Gastrocnemius medialis (tissue), 4 donors: ENCODE results near the gene FBXW7. TPM values are rescaled to one million over a fixed set of nuclear protein-coding genes. Genes with fewer than 3 reads are reported as not detected.
A peak's percentile ranks its signal among the peaks of the same experiment; 100 is the strongest.

Experiments
- ATAC-seq, 2 donors: fragments of 150-250 bp; one replicate each; pipeline ENCODE4 v1.9.1; 2016
- DNase-seq, 2 donors: peaks; one replicate each; pipeline ENCODE4 v3.0.0-alpha.2; 2019
- H3K27ac ChIP-seq, 4 donors: fragments of 200-600 bp; sonication (generic); 1 replicate in 1 of 4; 2 replicates in 3 of 4; pipeline ENCODE4 v1.5.1; 2016 to 2018; ENCODE audit warnings: mild to moderate bottlenecking in 2 of 4, moderate library complexity in 1 of 4
- H3K27me3 ChIP-seq, 3 donors: fragments of 200-600 bp; sonication (generic) in 2 of 3; 1 replicate in 1 of 3; 2 replicates in 2 of 3; pipeline versions ENCODE4 v1.5.1 to v1.6.0; 2016 to 2019; ENCODE audit warnings: mild to moderate bottlenecking in 1 of 3, moderate library complexity in 1 of 3
- H3K36me3 ChIP-seq, 2 donors: fragments of 200-600 bp; sonication (generic) in 1 of 2; one replicate each; pipeline ENCODE4 v1.5.1; 2017 to 2018
- H3K4me1 ChIP-seq, 2 donors: fragments of 200-600 bp; sonication (generic) in 1 of 2; one replicate each; pipeline ENCODE4 v1.5.1; 2016 to 2017; ENCODE audit warnings: mild to moderate bottlenecking in 2 of 2
- H3K4me3 ChIP-seq, 4 donors: fragments of 200-600 bp; sonication (generic) in 3 of 4; 1 replicate in 1 of 4; 2 replicates in 3 of 4; pipeline ENCODE4 v1.5.1; 2016 to 2019; ENCODE audit warnings: mild to moderate bottlenecking in 2 of 4
- H3K9me3 ChIP-seq, 3 donors: fragments of 200-600 bp; sonication (generic) in 2 of 3; 1 replicate in 1 of 3; 2 replicates in 2 of 3; pipeline ENCODE4 v1.5.1; 2016 to 2019
- POLR2A ChIP-seq, 2 donors: fragments of 450-650 bp; IDR thresholded peaks; one replicate each; pipeline ENCODE4 v1.6.1; 2017; ENCODE audit warnings: antibody characterized with exemption in 2 of 2, mild to moderate bottlenecking in 2 of 2, moderate library complexity in 2 of 2
- in situ Hi-C, 4 donors: fragments of 200-750 bp; cut with MboI; loops; one replicate each; pipeline versions ENCODE4 v1.15.0 to v1.8.0; 2017; ENCODE audit warnings: low sequenced_read_pairs in 4 of 4
- intact Hi-C: fragments of 100-400 bp; cut with DNase I; formaldehyde crosslinking; loops from one replicate; pipeline ENCODE4 v1.15.1; 2023; ENCODE audit warnings: low total_unique reads
- total RNA-seq, 4 donors: library from RNA; depleted of rRNA; stranded (reverse); fragments of >200 nt; gene quantifications; one replicate each; pipeline versions ENCODE4 v1.1.0 to v1.2.3, GENCODE V29; 2016
- TF ChIP-seq, protein P1 (sequence below), 5 experiments: fragments of 450-650 bp in 3 of 5; fragments of 200-600 bp in 2 of 5; sonication (generic) in 2 of 5; IDR thresholded peaks in 4 of 5; conservative IDR thresholded peaks in 1 of 5; 1 replicate in 4 of 5; 2 replicates in 1 of 5; pipeline ENCODE4 v1.5.1; 2016 to 2019; ENCODE audit warnings: antibody characterized with exemption in 5 of 5, mild to moderate bottlenecking in 3 of 5, moderate library complexity in 3 of 5

Gene FBXW7
- total RNA-seq, 4 donors from 2014 or later = 23.5 to 40.8 (median 28.8) TPM

GRCh38 chr4:152389359-152389758 lies 146.5 kb downstream of the FBXW7 start:
- DNase-seq = no peak

GRCh38 chr4:152385551-152385950 lies 150.3 kb downstream of the FBXW7 start:
- intact Hi-C loops = loop anchor here (5.0 to 10.0 kb wide), 4 partner anchors 149 to 1271 kb away; partner anchors contain the start of genes FBXW7 and GATB
- Histone ChIP-seq H3K27ac (no peak overlapping the region), H3K4me1 (peaks cover 10 to 11% of the 10 kb centered on the region in 2 donors), H3K27me3 (no peaks in the 10 kb centered on the region), H3K36me3 (no peaks in the 10 kb centered on the region), H3K9me3 (no peaks in the 10 kb centered on the region), H3K4me3 (no peak overlapping the region)
- DNase-seq = peak in 1 of 2 donors; percentile 15
- TF ChIP-seq, protein P1, sequence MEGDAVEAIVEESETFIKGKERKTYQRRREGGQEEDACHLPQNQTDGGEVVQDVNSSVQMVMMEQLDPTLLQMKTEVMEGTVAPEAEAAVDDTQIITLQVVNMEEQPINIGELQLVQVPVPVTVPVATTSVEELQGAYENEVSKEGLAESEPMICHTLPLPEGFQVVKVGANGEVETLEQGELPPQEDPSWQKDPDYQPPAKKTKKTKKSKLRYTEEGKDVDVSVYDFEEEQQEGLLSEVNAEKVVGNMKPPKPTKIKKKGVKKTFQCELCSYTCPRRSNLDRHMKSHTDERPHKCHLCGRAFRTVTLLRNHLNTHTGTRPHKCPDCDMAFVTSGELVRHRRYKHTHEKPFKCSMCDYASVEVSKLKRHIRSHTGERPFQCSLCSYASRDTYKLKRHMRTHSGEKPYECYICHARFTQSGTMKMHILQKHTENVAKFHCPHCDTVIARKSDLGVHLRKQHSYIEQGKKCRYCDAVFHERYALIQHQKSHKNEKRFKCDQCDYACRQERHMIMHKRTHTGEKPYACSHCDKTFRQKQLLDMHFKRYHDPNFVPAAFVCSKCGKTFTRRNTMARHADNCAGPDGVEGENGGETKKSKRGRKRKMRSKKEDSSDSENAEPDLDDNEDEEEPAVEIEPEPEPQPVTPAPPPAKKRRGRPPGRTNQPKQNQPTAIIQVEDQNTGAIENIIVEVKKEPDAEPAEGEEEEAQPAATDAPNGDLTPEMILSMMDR (IDR thresholded peaks at IDR 0.05 in 4 of 5, conservative IDR thresholded peaks at IDR 0.05 in 1 of 5) = peak; percentile 26 to 84 (median 58)
- TF ChIP-seq POLR2A (IDR thresholded peaks at IDR 0.05) = no peak
- peak; percentile 37 to 59 for ATAC-seq
- in situ Hi-C loops = loop anchor here in 2 of 4 donors (25.0 kb wide), 2 partner anchors 623 to 723 kb away; partner anchors contain the start of gene GATB (in 1 of the 2)

More at GRCh38 chr4:152389359-152389758, 146.5 kb downstream of the FBXW7 start:
- Histone ChIP-seq H3K4me1 (peaks cover 10 to 11% of the 10 kb centered on the region in 2 donors), H3K36me3 (no peaks in the 10 kb centered on the region), H3K4me3 (no peak overlapping the region), H3K27ac (no peak overlapping the region), H3K9me3 (no peaks in the 10 kb centered on the region), H3K27me3 (no peaks in the 10 kb centered on the region)
- intact Hi-C loops = loop anchor here (5.0 to 10.0 kb wide), 4 partner anchors 145 to 1275 kb away; partner anchors contain the start of genes FBXW7 and GATB
- ATAC-seq = no peak
- in situ Hi-C loops = loop anchor here in 2 of 4 donors (25.0 kb wide), 2 partner anchors 627 to 727 kb away; partner anchors contain the start of gene GATB (in 1 of the 2)
- TF ChIP-seq POLR2A (IDR thresholded peaks at IDR 0.05) = no peak
- TF ChIP-seq, protein P1 (IDR thresholded peaks at IDR 0.05 in 4 of 5, conservative IDR thresholded peaks at IDR 0.05 in 1 of 5) = no peak

- Histone ChIP-seq H3K27ac (peak overlapping the region; percentile 86 to 90 (median 88)), H3K4me3 (peak overlapping the region; percentile 37 to 61 (median 52)), H3K36me3 (no peaks in the 10 kb centered on the region), H3K9me3 (no peaks in the 10 kb centered on the region), H3K27me3 (no peaks in the 10 kb centered on the region), H3K4me1 (peaks cover 25 to 29% of the 10 kb centered on the region in 2 donors)
- in situ Hi-C loops (loop anchor here in 2 of 4 donors (25.0 kb wide), 2 partner anchors 620 to 720 kb away; partner anchors contain the start of gene GATB (in 1 of the 2)), intact Hi-C loops (loop anchor here (5.0 to 10.0 kb wide), 5 partner anchors 153 to 1267 kb away; partner anchors contain the start of genes FBXW7 and GATB)
- TF ChIP-seq, protein P1 (IDR thresholded peaks at IDR 0.05 in 4 of 5, conservative IDR thresholded peaks at IDR 0.05 in 1 of 5) = no peak
- peak; percentile 44 to 68 for TF ChIP-seq POLR2A (IDR thresholded peaks at IDR 0.05)
- DNase-seq (peak; percentile 36 to 64), ATAC-seq (peak; percentile 95 to 98)
Observed at GRCh38 chr4:152382057-152382785, 153.7 kb downstream of the FBXW7 start.

- TF ChIP-seq, protein P1 (IDR thresholded peaks at IDR 0.05 in 4 of 5, conservative IDR thresholded peaks at IDR 0.05 in 1 of 5) = no peak
- TF ChIP-seq POLR2A (IDR thresholded peaks at IDR 0.05) = no peak
- no peaks in the 10 kb centered on the region for H3K27me3 ChIP-seq
- H3K9me3 ChIP-seq = no peaks in the 10 kb centered on the region
- no peaks in the 10 kb centered on the region for H3K36me3 ChIP-seq
- in situ Hi-C loops = loop anchor here in 2 of 4 donors (25.0 kb wide), 2 partner anchors 619 to 719 kb away; partner anchors contain the start of gene GATB (in 1 of the 2)
- peak overlapping the region; percentile 37 to 61 (median 52) for H3K4me3 ChIP-seq
- intact Hi-C loops = loop anchor here (5.0 to 10.0 kb wide), 5 partner anchors 154 to 1266 kb away; partner anchors contain the start of genes FBXW7 and GATB
- H3K27ac ChIP-seq = peak overlapping the region; percentile 86 to 90 (median 88)
- H3K4me1 ChIP-seq = peaks cover 32 to 41% of the 10 kb centered on the region in 2 donors
- ATAC-seq (no peak), DNase-seq (no peak)
Observed at GRCh38 chr4:152380919-152381318, 155.0 kb downstream of the FBXW7 start.
